ENCODE data around the gene SPPL2C.
A peak's percentile ranks its signal among the peaks of the same experiment; 100 is the strongest.

Gene SPPL2C, protein sequence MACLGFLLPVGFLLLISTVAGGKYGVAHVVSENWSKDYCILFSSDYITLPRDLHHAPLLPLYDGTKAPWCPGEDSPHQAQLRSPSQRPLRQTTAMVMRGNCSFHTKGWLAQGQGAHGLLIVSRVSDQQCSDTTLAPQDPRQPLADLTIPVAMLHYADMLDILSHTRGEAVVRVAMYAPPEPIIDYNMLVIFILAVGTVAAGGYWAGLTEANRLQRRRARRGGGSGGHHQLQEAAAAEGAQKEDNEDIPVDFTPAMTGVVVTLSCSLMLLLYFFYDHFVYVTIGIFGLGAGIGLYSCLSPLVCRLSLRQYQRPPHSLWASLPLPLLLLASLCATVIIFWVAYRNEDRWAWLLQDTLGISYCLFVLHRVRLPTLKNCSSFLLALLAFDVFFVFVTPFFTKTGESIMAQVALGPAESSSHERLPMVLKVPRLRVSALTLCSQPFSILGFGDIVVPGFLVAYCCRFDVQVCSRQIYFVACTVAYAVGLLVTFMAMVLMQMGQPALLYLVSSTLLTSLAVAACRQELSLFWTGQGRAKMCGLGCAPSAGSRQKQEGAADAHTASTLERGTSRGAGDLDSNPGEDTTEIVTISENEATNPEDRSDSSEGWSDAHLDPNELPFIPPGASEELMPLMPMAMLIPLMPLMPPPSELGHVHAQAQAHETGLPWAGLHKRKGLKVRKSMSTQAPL

GRCh38 chr17:45844695-45845375 lies at the start of gene SPPL2C:
SPPL2C (plus strand) TSS chr17:45844881; CDS start chr17:45844907, 26 bp downstream.
- DNase-seq = no peak

DNA sequence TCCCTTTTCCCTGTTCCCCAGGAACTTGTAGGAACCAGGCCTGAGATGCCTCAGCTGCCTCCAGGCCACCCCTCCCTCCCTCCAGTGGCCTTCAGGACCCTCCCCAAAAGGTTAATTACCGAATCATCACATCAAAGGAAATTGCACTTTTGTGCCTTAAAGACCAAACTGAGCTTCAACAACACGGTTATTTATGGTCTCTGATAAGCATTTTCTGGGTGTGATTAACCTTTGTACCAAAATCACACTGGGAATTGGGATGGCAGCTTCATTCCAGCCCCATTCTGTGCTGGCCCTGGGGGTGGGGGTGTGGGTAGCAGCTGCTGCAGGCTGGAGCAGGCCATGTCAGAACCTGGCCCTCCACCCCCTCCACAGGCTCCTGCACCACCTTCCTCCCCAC lies 43.9 kb upstream of the SPPL2C start:
- no peak for DNase-seq

GRCh38 chr17:45801421-45801820 lies 43.3 kb upstream of the SPPL2C start:
- DNase-seq = no peak

- no peak for DNase-seq
These were observed 35.8 kb upstream of the SPPL2C start for GRCh38 chr17:45808845-45809244.

- no peak for DNase-seq
These were observed 35.2 kb upstream of the SPPL2C start for GRCh38 chr17:45809499-45809898.

GRCh38 chr17:45812102-45812501 lies 32.6 kb upstream of the SPPL2C start:
- peak; percentile 58 to 70 for DNase-seq

DNA sequence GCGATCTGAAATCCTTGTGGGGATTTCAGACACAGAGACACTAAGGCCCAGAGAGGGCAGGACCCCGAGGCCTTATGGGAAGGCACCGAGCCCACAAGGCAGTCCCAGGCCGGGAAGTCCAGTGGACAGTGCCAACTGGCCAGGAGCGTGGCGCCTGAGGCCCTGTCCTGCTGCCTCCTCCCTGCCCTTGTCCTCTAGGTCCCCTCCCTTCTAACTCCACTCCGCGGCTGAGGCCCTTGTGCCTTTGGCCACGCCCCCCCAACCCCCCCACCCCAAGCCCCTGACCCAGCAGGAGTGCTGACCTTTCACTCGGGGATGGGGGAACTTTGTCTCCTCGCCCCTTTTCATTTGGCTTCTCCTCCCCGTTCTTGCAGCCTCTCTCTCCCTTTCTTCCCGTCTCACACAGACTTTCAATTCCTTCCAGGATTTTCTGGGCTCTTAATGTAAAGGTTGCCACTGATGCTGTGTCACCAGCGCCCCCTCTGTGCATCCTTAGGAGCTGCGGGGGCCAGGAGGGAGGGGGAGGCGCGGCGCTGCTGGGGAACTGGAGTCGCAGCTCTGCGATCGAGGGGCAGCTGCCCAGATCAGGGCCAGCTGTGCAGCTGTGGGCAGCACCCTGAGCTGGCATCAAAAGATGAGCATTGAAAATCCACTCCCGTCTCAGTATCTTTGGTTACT lies 31.5 kb upstream of the SPPL2C start:
- peak in 1 of 2 experiments; percentile 54 for DNase-seq

DNA sequence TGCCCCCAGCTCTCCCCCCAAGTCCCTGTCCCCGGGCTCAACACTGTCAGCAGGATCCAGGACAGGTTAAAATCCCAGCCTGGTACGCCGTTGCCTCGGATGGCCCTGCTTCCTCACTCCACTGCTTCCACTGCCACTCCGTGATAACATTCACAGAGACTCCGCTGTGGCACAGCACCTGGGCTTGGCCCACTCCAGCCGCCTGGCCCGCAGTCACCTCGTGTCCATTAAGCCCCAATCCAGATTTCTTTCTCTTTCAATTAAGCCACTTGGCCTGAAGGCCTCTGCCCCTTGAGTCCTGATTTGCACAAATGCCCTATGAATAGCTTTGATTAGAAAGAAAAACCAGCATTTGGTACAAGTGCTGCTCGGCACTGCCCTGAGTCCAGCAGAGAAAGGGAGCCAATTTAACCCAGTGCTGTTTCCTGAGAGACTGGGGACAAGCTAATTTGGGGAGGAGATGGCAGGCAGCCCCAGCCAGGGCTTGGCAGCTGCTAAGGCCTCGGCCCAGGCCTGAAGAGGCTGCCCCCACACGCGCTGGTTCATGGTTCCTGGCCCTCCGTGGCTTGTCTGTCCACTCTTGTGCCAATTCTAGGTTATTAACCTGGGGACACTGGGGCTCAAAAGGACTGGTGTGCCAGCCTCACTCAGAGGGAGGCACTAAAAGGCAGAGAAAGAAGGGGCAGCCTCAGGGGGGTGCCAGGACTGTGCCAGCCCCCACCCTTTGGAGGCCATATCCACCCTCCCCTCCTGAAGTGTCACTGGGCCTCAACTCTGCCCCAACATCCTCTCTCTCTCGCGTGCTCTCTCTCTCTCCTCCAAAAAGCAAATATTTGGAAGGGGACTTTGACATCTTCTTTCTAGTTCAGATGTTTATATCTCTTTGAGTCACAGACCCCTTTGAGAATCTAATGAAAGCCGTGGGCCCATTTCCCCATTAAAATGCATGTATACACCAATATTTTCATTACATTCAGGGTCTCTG lies 29.8 kb upstream of the SPPL2C start:
- DNase-seq = no peak

DNA sequence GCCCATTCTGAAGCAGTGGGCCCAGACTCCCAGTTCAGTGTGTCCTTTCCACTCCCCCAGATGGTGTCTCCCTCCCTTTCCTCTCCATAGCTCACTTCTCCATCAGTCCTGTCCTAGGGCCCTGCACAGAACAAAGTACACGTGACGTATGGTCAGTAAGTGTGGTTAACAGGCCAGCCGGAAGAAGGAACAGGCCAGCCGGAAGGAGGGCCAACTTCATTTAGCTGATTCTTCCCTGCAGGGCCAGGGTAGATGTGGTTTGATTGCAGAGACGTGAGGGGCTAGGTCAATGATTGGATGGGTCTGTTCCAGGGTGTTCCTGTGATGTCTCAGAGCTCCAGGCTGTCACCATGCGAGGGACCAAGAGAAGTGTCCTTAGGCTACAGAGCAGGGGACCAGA lies 28.9 kb upstream of the SPPL2C start:
- no peak for DNase-seq

DNA sequence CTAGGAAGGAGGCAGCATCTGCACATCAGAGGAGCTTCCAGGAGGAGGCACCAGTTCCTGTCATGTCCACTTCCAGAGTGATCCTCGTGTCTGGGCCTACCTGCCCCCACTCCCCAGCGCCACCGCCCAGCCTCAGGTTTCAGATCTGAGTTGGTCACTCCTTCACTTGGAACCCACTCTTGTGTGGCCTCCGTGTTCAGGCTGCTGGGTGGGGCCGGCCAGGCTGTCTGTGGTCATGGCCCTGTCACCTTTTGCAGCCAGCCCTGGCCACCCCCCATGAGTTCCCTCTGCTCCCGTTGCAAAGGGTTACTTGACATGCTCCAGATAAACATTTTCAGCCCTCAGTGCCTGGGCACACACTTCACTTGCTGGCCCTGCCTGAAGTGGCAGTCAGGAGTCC lies 26.6 kb upstream of the SPPL2C start:
- DNase-seq = no peak

GRCh38 chr17:45818699-45819098 lies 26.0 kb upstream of the SPPL2C start:
- DNase-seq = no peak

- no peak for DNase-seq
These were observed 25.0 kb upstream of the SPPL2C start for GRCh38 chr17:45819632-45820031.

DNA sequence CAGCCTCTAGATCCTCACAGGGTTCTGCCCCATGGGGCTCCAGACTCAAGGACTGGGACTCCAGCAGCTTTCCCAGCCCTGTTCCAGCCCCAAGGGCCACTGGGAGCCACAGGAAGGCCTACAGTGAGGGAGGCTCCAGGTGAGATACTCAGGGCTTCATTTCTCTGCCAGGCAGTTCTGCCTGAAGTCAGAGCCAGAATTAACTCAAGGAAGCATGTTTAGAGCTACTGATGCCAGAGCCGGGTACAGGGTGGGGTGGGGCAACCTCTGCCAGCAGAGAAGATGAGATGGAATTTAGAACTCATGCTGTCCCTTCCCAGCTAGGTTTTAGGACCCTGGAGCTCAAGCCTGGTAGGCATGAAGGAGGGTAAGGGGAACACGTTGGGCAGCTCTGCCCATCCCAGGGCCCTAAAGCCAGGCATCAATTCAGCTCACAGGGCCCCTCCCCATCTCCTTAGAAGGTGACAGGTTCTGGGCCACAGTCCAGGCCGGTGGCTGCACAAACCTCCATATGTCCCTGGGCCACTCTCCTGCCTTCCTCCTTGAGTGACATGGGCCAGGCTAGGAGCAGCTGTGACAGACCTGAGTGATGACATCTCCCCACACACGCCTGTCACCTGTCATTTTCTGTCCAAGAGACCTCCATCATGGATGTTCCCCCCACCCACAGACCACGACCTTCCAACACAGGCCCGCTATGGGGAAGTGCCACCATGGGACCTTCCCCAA lies 24.5 kb upstream of the SPPL2C start:
- no peak for DNase-seq

GRCh38 chr17:45821147-45821546 lies 23.5 kb upstream of the SPPL2C start:
- DNase-seq = no peak

DNA sequence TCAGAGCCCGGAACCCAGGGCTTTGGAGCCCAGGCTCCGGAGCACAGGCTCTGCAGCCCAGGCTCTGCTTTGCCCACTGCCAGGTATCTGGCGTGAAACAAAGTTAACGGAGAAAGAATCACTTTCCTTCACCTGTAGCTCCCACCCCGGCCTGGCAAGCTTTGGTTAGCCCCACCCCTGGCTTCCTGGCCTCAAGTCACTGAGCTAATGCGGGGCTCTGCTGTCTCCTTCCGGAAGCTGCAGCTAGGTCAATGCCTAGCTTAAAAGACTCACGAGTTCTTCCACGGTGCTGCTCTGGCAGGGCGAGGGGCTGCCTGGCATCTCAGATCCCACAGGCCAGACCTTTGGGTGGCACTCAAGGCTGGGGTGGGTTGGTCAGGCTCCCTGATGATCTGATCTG lies 21.1 kb upstream of the SPPL2C start:
- no peak for DNase-seq

DNA sequence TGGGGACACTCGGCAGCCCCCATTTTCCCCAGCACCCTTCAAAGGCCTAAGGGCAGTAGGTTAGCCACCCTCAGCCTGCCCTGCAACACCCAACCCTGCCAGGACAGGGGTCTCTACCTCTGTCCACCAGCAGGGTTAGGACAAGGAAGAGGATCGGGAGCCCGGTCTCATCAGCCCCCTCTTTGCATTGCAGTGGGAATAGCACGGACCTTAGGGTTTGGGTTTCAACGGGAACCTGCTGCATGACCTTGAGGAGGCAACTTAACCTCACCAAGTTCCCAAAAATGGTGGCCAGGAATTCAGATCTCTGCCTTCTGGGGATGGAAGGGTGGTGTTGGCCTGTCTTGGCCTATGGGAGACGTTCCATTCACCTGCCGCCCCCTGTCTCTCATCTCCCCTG lies 20.2 kb upstream of the SPPL2C start:
- DNase-seq = no peak

DNA sequence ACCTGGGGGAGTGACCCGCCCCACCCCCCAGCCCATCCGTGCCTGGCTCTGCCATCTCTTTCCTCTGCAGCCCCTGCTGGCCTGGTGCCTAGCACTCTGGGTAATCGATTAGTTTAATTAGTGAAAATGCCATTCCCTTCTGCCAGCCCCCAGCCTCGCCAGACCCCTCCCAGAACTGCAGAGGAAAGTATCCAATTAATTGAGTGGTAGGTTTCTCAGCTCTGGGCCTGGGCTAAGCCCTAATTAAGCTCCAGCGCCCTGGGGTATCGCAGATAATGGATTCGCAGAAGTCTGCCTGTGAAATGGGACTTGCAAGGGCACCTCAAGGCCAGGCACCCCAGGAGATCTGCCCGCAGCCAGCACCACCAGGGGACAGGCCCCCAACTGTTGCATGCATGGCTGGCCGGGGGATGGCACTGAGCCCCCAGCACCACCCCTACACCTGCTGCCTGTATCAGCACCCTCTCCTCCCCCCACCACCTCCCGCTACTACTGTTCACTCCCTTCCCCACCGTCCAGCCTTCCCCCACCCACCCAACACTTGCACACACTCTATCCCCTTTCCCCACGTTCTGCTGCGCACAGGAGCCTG lies 19.7 kb upstream of the SPPL2C start:
- DNase-seq = no peak

GRCh38 chr17:45825792-45826191 lies 18.9 kb upstream of the SPPL2C start:
- DNase-seq = no peak

- no peak for DNase-seq
These were observed 17.6 kb upstream of the SPPL2C start for GRCh38 chr17:45826919-45827588.

DNA sequence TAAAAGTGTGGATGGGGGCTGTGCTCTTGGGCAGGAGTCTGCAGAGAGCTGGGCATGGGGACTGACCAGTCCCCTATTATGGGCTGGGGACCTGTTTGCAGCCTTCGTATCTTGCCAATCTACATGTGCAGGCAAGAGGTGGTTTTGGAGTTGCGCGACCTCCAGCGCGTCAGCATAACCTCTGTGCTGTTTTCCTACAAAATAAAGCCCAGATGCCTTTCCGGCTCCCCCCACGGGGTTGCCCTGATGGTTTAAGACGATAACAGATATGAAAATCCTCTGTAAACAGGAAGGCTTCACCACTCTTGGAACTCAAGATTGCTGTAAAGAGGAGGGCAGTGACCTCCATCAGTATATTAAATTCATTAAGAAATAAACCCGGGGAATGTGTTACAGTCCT lies 16.5 kb upstream of the SPPL2C start:
- DNase-seq = no peak
